Fibroblast of lung (primary cell): Measurements from ENCODE around the gene CASKIN2. TPM values are rescaled to one million over a fixed set of nuclear protein-coding genes. Genes with fewer than 3 reads are reported as not detected.

Source experiments
- DNase-seq, 2 donors: peaks; one replicate each; pipeline versions ENCODE4 v3.0.0 to v3.0.0-alpha.2; 2010; ENCODE audit warnings: low read depth in 2 of 2
- H2AFZ ChIP-seq: 2 replicates; pipeline ENCODE4 v1.5.1; 2012; ENCODE audit warnings: low read length, control low read depth, inconsistent platforms
- H3K27ac ChIP-seq: 2 replicates; pipeline ENCODE4 v1.5.1; 2011; ENCODE audit warnings: low read length, control low read depth; ENCODE audit not compliant: insufficient read depth
- H3K27me3 ChIP-seq: 2 replicates; pipeline ENCODE4 v1.5.1; 2011; ENCODE audit warnings: mild to moderate bottlenecking, low read length; ENCODE audit not compliant: control insufficient read depth, insufficient read depth
- H3K36me3 ChIP-seq: 2 replicates; pipeline ENCODE4 v1.5.1; 2011; ENCODE audit warnings: low read length; ENCODE audit not compliant: control insufficient read depth, insufficient read depth
- H3K4me1 ChIP-seq: 2 replicates; pipeline ENCODE4 v1.5.1; 2011; ENCODE audit warnings: low read length; ENCODE audit not compliant: control insufficient read depth, insufficient read depth; ENCODE audit errors: extremely low read depth
- H3K4me2 ChIP-seq: 2 replicates; pipeline ENCODE4 v1.5.1; 2011; ENCODE audit warnings: low read length, control low read depth; ENCODE audit not compliant: insufficient read depth; ENCODE audit errors: extremely low read depth
- H3K4me3 ChIP-seq, 4 experiments: fragments of 200-600 bp in 1 of 4; sonication (generic) in 1 of 4; replicated peaks in 1 of 4; 2 replicates each; pipeline ENCODE4 v1.5.1; 2011 to 2016; ENCODE audit warnings: low read length in 4 of 4, low read depth in 3 of 4, mild to moderate bottlenecking in 3 of 4, control low read depth in 2 of 4, inconsistent platforms in 1 of 4, mixed read lengths in 1 of 4; ENCODE audit not compliant: insufficient read depth in 1 of 4; ENCODE audit errors: control extremely low read depth in 1 of 4
- H3K79me2 ChIP-seq: 2 replicates; pipeline ENCODE4 v1.5.1; 2012; ENCODE audit warnings: mild to moderate bottlenecking, low read length, inconsistent platforms; ENCODE audit not compliant: control insufficient read depth, insufficient read depth
- H3K9ac ChIP-seq: 2 replicates; pipeline ENCODE4 v1.5.1; 2011; ENCODE audit warnings: mild to moderate bottlenecking, low read length, control low read depth; ENCODE audit not compliant: insufficient read depth
- H3K9me3 ChIP-seq: 2 replicates; pipeline ENCODE4 v1.5.1; 2012; ENCODE audit warnings: low read depth, low read length; ENCODE audit not compliant: control insufficient read depth, insufficient read depth
- H4K20me1 ChIP-seq: 2 replicates; pipeline ENCODE4 v1.5.1; 2011; ENCODE audit warnings: low read length; ENCODE audit not compliant: control insufficient read depth, insufficient read depth; ENCODE audit errors: extremely low read depth
- CTCF ChIP-seq, 2 donors: IDR thresholded peaks in 1 of 2; conservative IDR thresholded peaks in 1 of 2; 1 replicate in 1 of 2; 2 replicates in 1 of 2; pipeline ENCODE4 v1.5.1; 2011 to 2012; ENCODE audit warnings: low read length in 2 of 2, control low read depth in 1 of 2, inconsistent platforms in 1 of 2, low read depth in 1 of 2, mild to moderate bottlenecking in 1 of 2
- EZH2 ChIP-seq: IDR thresholded peaks from 2 replicates; pipeline ENCODE4 v1.5.1; 2012; ENCODE audit warnings: low read length, control low read depth, mild to moderate bottlenecking; ENCODE audit errors: missing control alignments
- polyA plus RNA-seq, 2 donors: library from polyadenylated mRNA; depleted of rRNA in 1 of 2; stranded (reverse) in 1 of 2; unstranded in 1 of 2; fragments of >200 nt; gene quantifications; 2 replicates each; pipeline ENCODE4 v1.2.1, GENCODE V29; 2011 to 2012; ENCODE audit warnings: missing spikeins in 1 of 2
- total RNA-seq: library from RNA; depleted of rRNA; stranded (reverse); fragments of >200 nt; gene quantifications from 2 replicates; pipeline ENCODE4 v1.2.1, GENCODE V29; 2014

CASKIN2 gene
- total and polyA plus RNA-seq, 2 donors (not counting 1 experiment from before 2014, with no cell fraction given), result 3.4 to 8.3 TPM

DNA sequence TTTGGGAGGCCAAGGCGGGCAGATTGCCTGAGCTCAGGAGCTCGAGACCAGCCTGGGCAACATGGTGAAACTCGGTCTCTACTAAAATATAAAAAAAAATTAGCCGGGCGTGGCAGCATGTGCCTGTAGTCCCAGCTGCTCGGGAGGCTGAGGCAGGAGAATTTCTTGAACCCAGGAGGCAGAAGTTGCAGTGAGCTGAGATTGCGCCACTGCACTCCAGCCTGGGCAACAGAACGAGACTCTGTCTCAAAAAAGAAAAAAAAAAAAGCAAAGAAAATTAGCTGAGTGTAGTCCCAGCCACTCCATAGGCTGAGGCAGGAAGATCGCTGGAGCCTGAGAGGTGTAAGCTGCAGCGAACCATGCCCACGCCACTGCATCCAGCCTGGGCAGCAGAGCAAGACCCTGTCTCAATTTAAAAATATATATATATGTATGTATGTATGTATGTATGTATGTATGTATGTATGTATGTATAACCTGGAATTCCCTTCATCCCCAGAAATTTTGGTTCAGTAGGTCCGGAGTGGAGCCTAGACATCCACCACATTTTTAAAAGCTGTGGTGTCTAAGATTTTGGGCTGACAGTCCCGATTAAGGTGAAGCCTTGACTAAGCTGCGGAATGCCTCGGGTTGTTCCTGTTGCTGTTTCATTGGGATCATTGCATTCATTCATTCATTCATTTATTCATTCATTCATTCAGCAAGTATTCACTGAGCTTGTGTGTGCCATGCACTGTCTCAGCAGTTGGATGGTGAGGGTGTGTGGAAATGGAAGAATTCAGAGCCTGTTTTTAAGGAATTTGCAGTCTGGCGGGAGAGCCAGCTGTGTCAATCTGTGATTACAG is 33.0 kb downstream of the CASKIN2 start:
- TF ChIP-seq EZH2 (no peak), CTCF (conservative IDR thresholded peaks at IDR 0.05 in 1 of 2, IDR thresholded peaks at IDR 0.05 in 1 of 2; ENCODE audit: low read depth in 1 of 2, low read length in 2 of 2) (no peak)
- H3K36me3 ChIP-seq, result no peaks in the 10 kb centered on the region
- H3K9me3 ChIP-seq, result no peaks in the 10 kb centered on the region
- no peaks in the 10 kb centered on the region for H3K79me2 ChIP-seq
- no peak for DNase-seq
- H3K9ac ChIP-seq, result no peak overlapping the region
- no peaks in the 10 kb centered on the region for H3K27me3 ChIP-seq
- no peak overlapping the region for H3K27ac ChIP-seq
- H3K4me1 ChIP-seq, result no peaks in the 10 kb centered on the region
- H4K20me1 ChIP-seq, result no peaks in the 10 kb centered on the region
- no peak overlapping the region for H2AFZ ChIP-seq
- no peak overlapping the region for H3K4me3 ChIP-seq
- H3K4me2 ChIP-seq, result no peak overlapping the region

GRCh38 chr17:75481194-75482068 is 33.9 kb downstream of the CASKIN2 start:
- H3K79me2 ChIP-seq, result no peaks in the 10 kb centered on the region
- H3K9me3 ChIP-seq, result no peaks in the 10 kb centered on the region
- H3K9ac ChIP-seq, result no peak overlapping the region
- TF ChIP-seq CTCF (conservative IDR thresholded peaks at IDR 0.05 in 1 of 2, IDR thresholded peaks at IDR 0.05 in 1 of 2; ENCODE audit: low read depth in 1 of 2, low read length in 2 of 2), result no peak
- no peak for TF ChIP-seq EZH2
- no peaks in the 10 kb centered on the region for H3K27me3 ChIP-seq
- peaks cover 6% of the 10 kb centered on the region for H3K4me1 ChIP-seq
- no peak overlapping the region for H3K27ac ChIP-seq
- H4K20me1 ChIP-seq, result no peaks in the 10 kb centered on the region
- H2AFZ ChIP-seq, result no peak overlapping the region
- no peak overlapping the region for H3K4me3 ChIP-seq
- no peak for DNase-seq
- no peaks in the 10 kb centered on the region for H3K36me3 ChIP-seq
- H3K4me2 ChIP-seq, result no peak overlapping the region

GRCh38 chr17:75480281-75480680 is 35.1 kb downstream of the CASKIN2 start:
- Histone ChIP-seq H3K9ac (no peak overlapping the region), H4K20me1 (no peaks in the 10 kb centered on the region)
- no peak for TF ChIP-seq CTCF (conservative IDR thresholded peaks at IDR 0.05 in 1 of 2, IDR thresholded peaks at IDR 0.05 in 1 of 2; ENCODE audit: low read depth in 1 of 2, low read length in 2 of 2)
- no peak for TF ChIP-seq EZH2

More at GRCh38 chr17:75480281-75480680, 35.1 kb downstream of the CASKIN2 start:
- no peak for DNase-seq
- Histone ChIP-seq H3K9me3 (no peaks in the 10 kb centered on the region), H3K4me3 (no peak overlapping the region), H2AFZ (no peak overlapping the region), H3K4me2 (no peak overlapping the region), H3K27me3 (no peaks in the 10 kb centered on the region), H3K27ac (no peak overlapping the region), H3K36me3 (no peaks in the 10 kb centered on the region), H3K4me1 (peaks cover 14% of the 10 kb centered on the region), H3K79me2 (no peaks in the 10 kb centered on the region)
